Naive thymus-derived CD8-positive, alpha-beta T cell (primary cell): Measurements from ENCODE around the gene DNAH1. TPM values are rescaled to one million over a fixed set of nuclear protein-coding genes. Genes with fewer than 3 reads are reported as not detected.

ENCODE experiments used
- ATAC-seq, 2 donors: fragments of 150-1000 bp; cut with Tn5 transposase in 1 of 2; sonication (Bioruptor Pico), chemical (Tn5 transposase) in 1 of 2; 1 replicate in 1 of 2; 2 replicates in 1 of 2; pipeline ENCODE4 v1.10.0; 2021; ENCODE audit warnings: mild to moderate bottlenecking in 2 of 2, moderate library complexity in 2 of 2
- POLR2A ChIA-PET: fragments of 350-600 bp; sonication (Branson Sonifier 250); formaldehyde crosslinking; loops from one replicate; lab custom pipeline; 2021; ENCODE audit warnings: antibody characterized with exemption; lab: Charles Lee
- DNase-seq, 10 donors: peaks; one replicate each; pipeline versions ENCODE4 v3.0.0 to v3.0.0-alpha.2; 2020 to 2022
- H3K27ac Mint-ChIP-seq, 10 donors: one replicate each; pipeline ENCODE4 v1.8.0; 2020 to 2022; ENCODE audit warnings: mild to moderate bottlenecking in 10 of 10, mixed read lengths in 10 of 10, moderate library complexity in 4 of 10, inconsistent platforms in 1 of 10
- H3K27me3 Mint-ChIP-seq, 5 donors: one replicate each; pipeline ENCODE4 v1.8.0; 2021 to 2022; ENCODE audit warnings: mixed read lengths in 5 of 5
- H3K36me3 Mint-ChIP-seq, 3 donors: one replicate each; pipeline ENCODE4 v1.8.0; 2020 to 2022; ENCODE audit warnings: mixed read lengths in 3 of 3, mild to moderate bottlenecking in 2 of 3, inconsistent platforms in 1 of 3
- H3K4me1 Mint-ChIP-seq, 4 donors: one replicate each; pipeline ENCODE4 v1.8.0; 2021 to 2022; ENCODE audit warnings: mixed read lengths in 4 of 4
- H3K4me3 Mint-ChIP-seq, 10 donors: one replicate each; pipeline ENCODE4 v1.8.0; 2020 to 2022; ENCODE audit warnings: mild to moderate bottlenecking in 10 of 10, mixed read lengths in 10 of 10, moderate library complexity in 6 of 10, inconsistent platforms in 1 of 10
- H3K9me3 Mint-ChIP-seq, 9 donors: one replicate each; pipeline ENCODE4 v1.8.0; 2020 to 2022; ENCODE audit warnings: mixed read lengths in 9 of 9, mild to moderate bottlenecking in 3 of 9, inconsistent platforms in 1 of 9, moderate library complexity in 1 of 9
- polyA plus RNA-seq, 3 donors: library from polyadenylated mRNA; unstranded; fragments of 300-500 nt; fragmentation: Illumina TruSeq; gene quantifications; one replicate each; pipeline ENCODE4 v1.2.3, GENCODE V29; 2021
- total RNA-seq, 8 experiments: library from RNA in 2 of 8; stranded (reverse) in 2 of 8; gene quantifications; one replicate each; pipeline ENCODE4 v1.2.3 and lab custom pipeline; 2021 to 2026

Gene DNAH1
- total and polyA plus RNA-seq, 5 experiments from 2014 or later, result 0.21 to 41.4 (median 1.3) TPM

DNA sequence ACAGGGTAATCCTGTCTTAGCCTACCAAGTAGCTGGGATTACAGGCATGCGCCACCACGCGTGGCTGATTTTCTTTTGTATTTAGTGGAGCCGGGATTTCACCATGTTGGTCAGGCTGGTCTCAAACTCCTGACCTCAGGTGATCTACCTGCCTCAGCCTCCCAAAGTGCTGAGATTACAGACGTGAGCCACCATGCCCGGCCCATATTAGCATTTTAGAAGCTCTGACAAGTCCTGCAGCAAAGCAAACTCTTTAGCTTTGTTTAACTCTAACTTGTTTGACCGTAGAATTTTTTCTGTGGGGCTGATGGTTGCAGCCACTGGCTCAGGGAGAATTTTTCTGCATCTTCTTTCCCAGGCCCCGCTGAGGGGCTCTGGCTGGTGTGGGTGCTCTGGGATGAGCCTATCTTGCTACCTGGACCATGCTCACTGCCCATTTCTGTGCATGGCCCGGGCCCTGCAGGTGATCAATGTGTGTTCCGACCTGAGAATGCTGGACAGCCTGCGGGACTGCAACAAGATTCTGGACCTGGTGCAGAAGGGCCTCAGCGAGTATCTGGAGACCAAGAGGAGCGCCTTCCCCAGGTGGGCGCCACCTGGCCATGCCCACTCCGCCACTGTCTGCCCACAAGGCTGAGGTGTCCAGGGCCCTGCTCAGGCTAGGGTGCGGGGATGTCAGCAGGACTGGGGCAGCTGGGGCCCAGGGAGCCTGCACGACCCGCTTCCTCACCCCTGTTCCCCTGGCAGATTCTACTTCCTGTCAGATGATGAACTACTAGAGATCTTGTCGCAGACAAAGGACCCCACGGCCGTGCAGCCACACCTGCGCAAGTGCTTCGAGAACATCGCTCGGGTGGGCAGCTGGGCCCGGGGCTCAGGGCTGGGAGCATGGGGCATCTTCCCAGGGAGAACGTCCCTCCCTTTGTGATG lies 41.3 kb downstream of the DNAH1 start:
- Mint-ChIP-seq H3K4me3 (peak overlapping the region in 3 of 10 donors; percentile 13 to 15 (median 14)), H3K27ac (peak overlapping the region in 9 of 10 donors; percentile 23 to 83 (median 76)), H3K36me3 (peaks cover 0 to 50% (median 10%) of the 10 kb centered on the region in 3 donors), H3K4me1 (peaks cover 5 to 11% (median 8%) of the 10 kb centered on the region in 4 donors), H3K27me3 (no peaks in the 10 kb centered on the region), H3K9me3 (no peaks in the 10 kb centered on the region)
- DNase-seq (peak in 3 of 10 donors; percentile 1 to 53 (median 28)), ATAC-seq (peak; percentile 43 to 58)
- POLR2A ChIA-PET, result interaction anchor here (0.6 to 1.0 kb wide), 3 partner anchors 75 to 153 kb away, joined by 3 read pairs; no protein-coding TSS in a partner anchor

DNA sequence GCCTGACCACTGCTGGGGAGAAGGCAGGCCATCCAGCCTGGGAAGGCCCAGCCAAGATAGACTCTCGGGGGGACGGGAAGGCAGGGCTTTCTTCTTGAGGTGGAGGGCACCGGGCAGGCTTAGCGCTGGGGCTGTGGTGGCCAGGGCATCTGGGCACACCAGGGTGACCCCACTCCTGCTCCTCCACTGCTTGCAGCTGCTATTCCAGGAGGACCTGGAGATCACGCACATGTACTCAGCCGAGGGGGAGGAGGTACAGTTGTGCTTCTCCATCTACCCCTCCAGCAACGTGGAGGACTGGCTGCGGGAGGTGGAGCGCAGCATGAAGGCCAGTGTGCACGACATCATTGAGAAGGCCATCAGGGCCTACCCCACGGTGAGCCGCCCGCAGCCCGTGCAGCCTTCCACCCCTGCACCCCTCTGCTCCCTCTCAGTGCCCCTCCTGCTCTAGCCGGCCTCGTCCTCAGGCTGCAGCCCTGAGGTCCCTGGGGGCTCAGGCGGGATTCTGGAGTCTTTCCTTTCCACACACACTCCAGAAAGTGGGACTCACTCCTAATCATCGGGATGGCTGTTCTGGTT lies 42.3 kb downstream of the DNAH1 start:
- H3K4me3 Mint-ChIP-seq, result no peak overlapping the region
- DNase-seq (no peak), ATAC-seq (no peak)
- H3K27me3 Mint-ChIP-seq, result no peaks in the 10 kb centered on the region
- peak overlapping the region in 3 of 10 donors; percentile 66 to 81 (median 79) for H3K27ac Mint-ChIP-seq
- H3K4me1 Mint-ChIP-seq, result peaks cover 5 to 11% (median 8%) of the 10 kb centered on the region in 4 donors
- H3K36me3 Mint-ChIP-seq, result peaks cover 0 to 47% (median 10%) of the 10 kb centered on the region in 3 donors
- POLR2A ChIA-PET, result interaction anchor here (1.0 kb wide), 1 partner anchor 76 kb away, joined by 3 read pairs; no protein-coding TSS in a partner anchor
- no peaks in the 10 kb centered on the region for H3K9me3 Mint-ChIP-seq

DNA sequence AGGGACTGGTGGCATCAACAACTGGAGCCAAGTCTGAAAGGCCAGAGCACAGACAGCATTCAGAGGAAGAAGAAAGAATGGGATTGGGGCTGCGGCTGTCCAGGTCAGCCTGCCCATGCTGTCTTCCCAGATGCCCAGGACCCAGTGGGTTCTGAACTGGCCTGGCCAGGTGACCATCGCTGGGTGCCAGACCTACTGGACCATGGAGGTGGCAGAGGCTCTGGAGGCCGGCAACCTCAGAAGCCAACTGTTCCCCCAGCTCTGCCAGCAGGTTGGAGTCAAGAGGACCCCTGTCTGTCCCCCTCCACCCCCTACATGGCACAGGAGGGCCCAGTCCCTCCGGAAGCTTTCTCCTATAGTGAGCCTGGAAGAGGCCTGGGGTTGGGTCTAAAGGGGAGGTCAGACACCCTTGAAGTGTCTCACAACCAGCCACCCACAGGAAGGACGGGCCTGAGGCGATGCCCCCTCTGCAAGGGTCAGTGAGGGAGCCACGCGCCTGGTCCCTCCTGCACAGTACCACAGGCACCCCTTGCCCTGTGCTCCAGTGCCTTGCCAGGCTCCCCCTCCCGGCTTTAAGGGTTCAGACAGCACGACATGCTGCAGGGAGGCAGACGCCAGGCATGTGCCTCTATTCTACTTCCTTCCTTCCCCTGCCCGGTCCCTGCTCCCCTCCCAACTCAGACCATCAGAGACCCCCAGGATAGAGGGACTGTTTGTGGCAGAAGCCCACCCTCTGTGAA lies 43.2 kb downstream of the DNAH1 start:
- POLR2A ChIA-PET, result no interaction called here
- DNase-seq (no peak), ATAC-seq (no peak)
- Mint-ChIP-seq H3K27me3 (no peaks in the 10 kb centered on the region), H3K36me3 (peaks cover 0 to 50% (median 14%) of the 10 kb centered on the region in 3 donors), H3K9me3 (no peaks in the 10 kb centered on the region), H3K4me3 (no peak overlapping the region), H3K4me1 (peaks cover 5 to 11% (median 8%) of the 10 kb centered on the region in 4 donors), H3K27ac (no peak overlapping the region)

DNA sequence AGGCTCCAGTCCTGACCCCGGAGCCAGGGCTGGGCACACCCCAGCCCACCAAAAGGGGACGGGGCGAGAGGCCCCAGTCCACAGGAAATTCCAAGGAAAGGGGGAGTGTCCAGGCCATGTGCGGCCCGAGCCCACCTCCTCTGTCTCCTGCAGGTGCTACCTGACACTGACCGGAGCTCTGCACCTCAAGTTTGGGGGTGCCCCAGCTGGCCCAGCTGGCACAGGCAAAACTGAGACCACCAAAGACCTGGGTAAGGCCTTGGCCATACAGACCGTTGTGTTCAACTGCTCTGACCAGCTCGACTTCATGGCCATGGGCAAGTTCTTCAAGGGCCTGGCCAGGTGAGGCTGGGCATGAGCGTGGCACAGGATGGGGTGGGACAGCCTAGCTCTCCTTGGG lies 44.9 kb downstream of the DNAH1 start:
- POLR2A ChIA-PET, result no interaction called here
- Mint-ChIP-seq H3K27me3 (no peaks in the 10 kb centered on the region), H3K27ac (no peak overlapping the region), H3K4me3 (no peak overlapping the region), H3K4me1 (peaks cover 4 to 12% (median 8%) of the 10 kb centered on the region in 4 donors), H3K9me3 (no peaks in the 10 kb centered on the region), H3K36me3 (peaks cover 0 to 48% (median 10%) of the 10 kb centered on the region in 3 donors)
- no peak for ATAC-seq
- no peak for DNase-seq

DNA sequence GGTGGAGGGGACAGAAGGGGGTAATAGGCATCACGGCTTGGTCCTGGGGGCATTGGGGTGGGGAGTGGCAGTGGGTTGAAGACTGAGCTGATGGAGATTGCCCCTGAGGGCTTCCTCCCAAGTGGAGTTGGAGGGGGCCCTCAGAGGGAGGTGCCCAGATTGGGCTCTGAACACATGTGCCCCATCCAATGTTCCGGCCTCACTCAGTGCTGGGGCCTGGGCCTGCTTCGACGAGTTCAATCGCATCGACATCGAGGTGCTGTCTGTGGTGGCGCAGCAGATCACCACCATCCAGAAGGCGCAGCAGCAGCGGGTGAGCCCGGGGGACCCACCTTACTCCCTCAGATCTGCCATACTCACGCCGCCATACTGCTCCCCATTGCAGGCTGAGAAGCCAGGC lies 45.3 kb downstream of the DNAH1 start:
- no peak for DNase-seq
- Mint-ChIP-seq H3K27me3 (no peaks in the 10 kb centered on the region), H3K9me3 (no peaks in the 10 kb centered on the region), H3K36me3 (peaks cover 0 to 46% (median 10%) of the 10 kb centered on the region in 3 donors), H3K4me1 (peaks cover 4 to 12% (median 8%) of the 10 kb centered on the region in 4 donors), H3K4me3 (no peak overlapping the region), H3K27ac (peak overlapping the region in 1 of 10 donors; percentile 70)
- POLR2A ChIA-PET, result no interaction called here
- ATAC-seq, result no peak

DNA sequence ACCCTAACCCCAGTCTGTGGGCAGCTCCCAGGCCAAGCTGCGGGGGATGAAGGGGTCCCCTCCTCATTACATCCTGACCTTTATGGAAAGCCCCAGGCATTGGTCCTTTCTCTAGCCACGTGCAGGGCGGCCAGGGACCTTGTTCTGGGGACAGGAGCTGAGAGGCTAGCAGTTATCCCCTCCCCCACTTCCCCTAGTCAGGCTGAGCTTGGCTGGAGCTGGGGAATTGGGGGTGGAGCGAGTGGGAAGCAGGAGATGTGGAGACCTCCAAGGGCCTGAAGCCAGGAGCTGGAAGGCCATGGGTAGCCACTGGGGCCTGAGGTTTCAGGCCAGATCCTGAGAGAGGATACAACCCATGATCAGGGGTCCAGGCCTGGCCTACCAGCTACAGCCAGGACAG lies 45.8 kb downstream of the DNAH1 start:
- Mint-ChIP-seq H3K4me3 (no peak overlapping the region), H3K4me1 (peaks cover 4 to 12% (median 8%) of the 10 kb centered on the region in 4 donors), H3K27me3 (no peaks in the 10 kb centered on the region), H3K27ac (peak overlapping the region in 2 of 10 donors; percentile 13 to 37), H3K36me3 (peaks cover 0 to 45% (median 10%) of the 10 kb centered on the region in 3 donors), H3K9me3 (no peaks in the 10 kb centered on the region)
- no peak for DNase-seq
- POLR2A ChIA-PET, result interaction anchor here (2.1 kb wide), 1 partner anchor 18 kb away, joined by 4 read pairs; no protein-coding TSS in a partner anchor
- no peak for ATAC-seq

DNA sequence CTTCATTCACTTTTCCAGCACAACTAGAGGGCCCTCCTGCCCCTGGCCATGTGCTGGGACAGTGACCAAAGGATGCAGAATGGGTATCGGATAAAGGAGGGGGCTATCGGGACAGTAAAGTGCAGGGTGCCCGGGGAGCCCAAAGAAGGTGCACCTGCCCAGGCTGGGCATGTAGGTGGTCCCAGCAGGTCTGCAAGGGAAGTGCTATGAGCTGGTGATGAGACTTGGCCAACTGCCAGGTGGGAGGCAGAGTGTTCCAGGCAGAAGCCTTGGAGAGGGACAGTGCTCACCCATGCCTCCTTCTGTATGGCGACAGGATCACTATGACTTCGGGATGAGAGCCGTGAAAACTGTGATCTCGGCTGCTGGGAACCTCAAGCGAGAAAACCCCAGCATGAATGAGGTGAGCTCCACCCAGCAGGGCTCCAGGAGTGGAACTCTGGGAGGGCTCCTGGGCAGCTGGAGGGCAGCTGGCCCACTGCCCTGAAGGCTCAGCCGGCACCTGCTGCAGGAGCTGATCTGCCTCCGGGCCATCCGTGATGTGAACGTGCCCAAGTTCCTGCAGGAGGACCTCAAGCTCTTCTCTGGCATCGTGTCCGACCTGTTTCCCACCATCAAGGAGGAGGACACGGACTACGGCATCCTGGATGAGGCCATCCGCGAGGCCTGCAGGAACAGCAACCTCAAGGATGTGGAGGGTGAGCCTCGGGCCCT lies 48.4 kb downstream of the DNAH1 start:
- no peaks in the 10 kb centered on the region for H3K27me3 Mint-ChIP-seq
- peak overlapping the region in 1 of 10 donors; percentile 10 for H3K27ac Mint-ChIP-seq
- peaks cover 0 to 47% (median 10%) of the 10 kb centered on the region in 3 donors for H3K36me3 Mint-ChIP-seq
- no peak overlapping the region for H3K4me3 Mint-ChIP-seq
- DNase-seq, result no peak
- POLR2A ChIA-PET, result no interaction called here
- H3K4me1 Mint-ChIP-seq, result peaks cover 0 to 2% (median under 1%) of the 10 kb centered on the region in 4 donors
- no peaks in the 10 kb centered on the region for H3K9me3 Mint-ChIP-seq
- no peak for ATAC-seq

DNA sequence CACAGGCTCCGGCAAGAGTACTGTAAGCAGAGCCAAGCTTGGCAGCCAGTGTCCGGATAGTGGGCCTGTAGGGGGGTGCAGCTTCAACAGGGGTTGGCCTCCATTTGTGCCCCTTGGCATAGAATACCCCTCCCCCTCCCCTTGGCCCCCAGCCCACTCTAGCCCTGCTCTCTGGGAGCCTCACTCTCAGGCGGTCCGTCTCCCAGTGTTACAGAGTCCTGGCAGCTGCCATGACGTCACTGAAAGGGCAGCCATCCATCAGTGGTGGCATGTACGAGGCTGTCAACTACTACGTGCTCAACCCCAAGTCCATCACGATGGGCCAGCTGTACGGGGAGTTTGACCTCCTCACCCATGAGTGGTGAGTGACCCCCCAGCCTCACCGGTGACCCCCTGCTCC lies 50.4 kb downstream of the DNAH1 start:
- H3K27me3 Mint-ChIP-seq, result no peaks in the 10 kb centered on the region
- POLR2A ChIA-PET, result no interaction called here
- no peaks in the 10 kb centered on the region for H3K9me3 Mint-ChIP-seq
- peaks cover 0 to 2% (median under 1%) of the 10 kb centered on the region in 4 donors for H3K4me1 Mint-ChIP-seq
- H3K27ac Mint-ChIP-seq, result no peak overlapping the region
- H3K36me3 Mint-ChIP-seq, result peaks cover 0 to 48% (median 7%) of the 10 kb centered on the region in 3 donors
- H3K4me3 Mint-ChIP-seq, result no peak overlapping the region
- DNase-seq (no peak), ATAC-seq (no peak)

DNA sequence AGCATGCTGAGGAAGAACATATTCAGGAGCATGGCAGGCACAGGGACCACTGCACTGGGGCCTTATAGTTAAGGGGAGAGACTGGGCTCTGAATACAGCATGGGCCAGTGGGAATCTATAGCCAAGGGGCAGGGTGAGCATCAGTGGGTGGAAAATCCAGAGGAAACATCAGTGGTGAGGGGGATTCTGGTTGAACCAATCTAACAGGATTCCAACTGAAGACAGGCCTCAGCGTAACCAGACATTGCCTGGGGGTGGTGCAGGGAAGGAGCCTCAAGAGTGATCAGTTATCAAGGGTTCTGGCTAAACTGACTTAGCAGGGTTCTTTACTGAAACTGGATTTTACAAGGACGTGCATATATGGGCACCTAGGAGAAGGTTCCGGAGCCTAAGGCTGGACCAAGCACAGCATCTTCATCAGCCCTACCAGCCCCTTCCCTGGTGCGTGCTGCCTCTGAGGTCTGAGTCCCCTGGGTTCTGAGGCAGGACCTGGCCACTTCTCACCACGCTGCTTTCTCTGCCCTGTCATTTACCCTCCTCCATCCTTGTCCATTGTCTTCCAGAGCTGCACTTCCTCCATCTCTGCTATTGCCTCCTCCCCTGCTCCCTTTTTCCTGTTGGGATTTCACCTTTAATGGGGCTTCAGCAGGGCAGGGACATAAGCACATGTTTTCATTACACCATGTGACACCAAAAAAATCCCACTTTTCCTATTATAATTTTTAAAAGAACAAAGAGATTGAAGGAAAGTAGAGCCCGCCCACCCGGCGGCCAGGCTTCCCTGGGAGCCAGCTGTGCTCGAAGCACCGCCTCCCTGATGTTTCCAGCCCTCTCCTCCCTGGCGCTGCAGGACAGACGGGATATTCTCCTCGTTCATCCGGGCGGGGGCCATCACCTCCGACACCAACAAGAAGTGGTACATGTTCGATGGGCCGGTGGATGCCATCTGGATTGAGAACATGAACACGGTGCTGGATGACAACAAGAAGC lies 52.1 kb downstream of the DNAH1 start:
- Mint-ChIP-seq H3K4me1 (peaks cover 3 to 11% (median 9%) of the 10 kb centered on the region in 4 donors), H3K9me3 (no peaks in the 10 kb centered on the region), H3K27ac (peak overlapping the region in 2 of 10 donors; percentile 44 to 57), H3K4me3 (no peak overlapping the region), H3K36me3 (peaks cover 0 to 41% (median 4%) of the 10 kb centered on the region in 3 donors), H3K27me3 (no peaks in the 10 kb centered on the region)
- POLR2A ChIA-PET, result interaction anchor here (0.7 kb wide), 1 partner anchor 763 kb away, joined by 4 read pairs; no protein-coding TSS in a partner anchor
- no peak for DNase-seq
- ATAC-seq, result no peak

DNA sequence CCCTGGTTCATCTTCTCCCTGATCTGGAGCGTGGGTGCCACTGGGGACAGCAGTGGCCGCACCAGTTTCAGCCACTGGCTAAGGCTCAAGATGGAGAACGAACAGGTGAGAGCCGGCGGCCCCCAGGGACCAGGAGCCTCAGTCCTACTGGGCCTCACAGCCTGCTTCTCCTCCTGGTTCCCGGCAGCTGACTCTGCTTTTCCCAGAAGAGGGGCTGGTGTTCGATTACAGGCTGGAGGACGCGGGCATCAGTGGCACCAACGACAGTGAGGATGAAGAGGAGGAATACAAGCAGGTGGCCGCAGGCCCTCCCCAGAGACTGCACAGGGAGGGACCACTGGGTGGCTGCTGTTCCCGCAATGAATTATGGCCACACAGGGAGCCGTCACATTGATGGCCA lies 54.4 kb downstream of the DNAH1 start:
- Mint-ChIP-seq H3K4me3 (no peak overlapping the region), H3K27me3 (no peaks in the 10 kb centered on the region), H3K4me1 (peaks cover 6 to 17% (median 15%) of the 10 kb centered on the region in 4 donors), H3K27ac (no peak overlapping the region), H3K9me3 (no peaks in the 10 kb centered on the region), H3K36me3 (peaks cover 0 to 37% (median 0%) of the 10 kb centered on the region in 3 donors)
- DNase-seq (no peak), ATAC-seq (no peak)
- POLR2A ChIA-PET, result no interaction called here
